Occipital lobe (tissue), 2 donors: Measurements from ENCODE around the gene DTNB. TPM values are rescaled to one million over a fixed set of nuclear protein-coding genes. Genes with fewer than 3 reads are reported as not detected.

Experiments used
- DNase-seq: peaks from one replicate; lab custom pipeline; 2025; lab: John Stamatoyannopoulos, UW
- total RNA-seq: library from RNA; depleted of rRNA; stranded (reverse); fragments of >200 nt; gene quantifications from one replicate; pipeline ENCODE4 v1.2.3, GENCODE V29; 2014

Gene DTNB
- total RNA-seq, 1 donor from 2014 or later: 21.7 TPM

GRCh38 chr2:25389161-25389560, 284.2 kb downstream of the DTNB start:
- DNase-seq: no peak

GRCh38 chr2:25388491-25388890, 284.9 kb downstream of the DTNB start:
- no peak for DNase-seq

GRCh38 chr2:25387876-25388449, 285.4 kb downstream of the DTNB start:
- DNase-seq: no peak

GRCh38 chr2:25386971-25387875, 286.2 kb downstream of the DTNB start:
- no peak for DNase-seq

- DNase-seq: no peak
Measured at GRCh38 chr2:25385910-25386309, 287.5 kb downstream of the DTNB start.

GRCh38 chr2:25383806-25384205, 289.6 kb downstream of the DTNB start:
- no peak for DNase-seq

GRCh38 chr2:25381502-25381901, 291.9 kb downstream of the DTNB start:
- no peak for DNase-seq

GRCh38 chr2:25380586-25381375, 292.6 kb downstream of the DTNB start:
- no peak for DNase-seq

- DNase-seq: no peak
Measured at GRCh38 chr2:25380023-25380422, 293.4 kb downstream of the DTNB start.

GRCh38 chr2:25379535-25379934, 293.8 kb downstream of the DTNB start:
- no peak for DNase-seq

- no peak for DNase-seq
Measured at GRCh38 chr2:25378731-25379490, 294.5 kb downstream of the DTNB start.

GRCh38 chr2:25377822-25378421, 295.5 kb downstream of the DTNB start:
- no peak for DNase-seq

- DNase-seq: peak; percentile 63
Measured at GRCh38 chr2:25376750-25377621, 296.4 kb downstream of the DTNB start.

- DNase-seq: no peak
Measured at GRCh38 chr2:25375989-25376545, 297.3 kb downstream of the DTNB start.

GRCh38 chr2:25375371-25375988, 297.9 kb downstream of the DTNB start:
- no peak for DNase-seq

GRCh38 chr2:25374827-25375226, 298.6 kb downstream of the DTNB start:
- no peak for DNase-seq

- no peak for DNase-seq
Measured at GRCh38 chr2:25374411-25374810, 299.0 kb downstream of the DTNB start.

- no peak for DNase-seq
Measured at GRCh38 chr2:25373269-25373981, 300.0 kb downstream of the DTNB start.
